ENCODE measurements around the gene FARS2. TPM values are rescaled to one million over a fixed set of nuclear protein-coding genes. Genes with fewer than 3 reads are reported as not detected.
A peak's percentile ranks its signal among the peaks of the same experiment; 100 is the strongest.

Gene FARS2
- total RNA-seq, 1 donor from 2014 or later: 11.8 TPM

GRCh38 chr6:5270093-5270680 is 8.9 kb downstream of the FARS2 start:
- Mint-ChIP-seq H3K4me3 (ENCODE audit: unreplicated experiment) (no peak overlapping the region), H3K27ac (ENCODE audit: unreplicated experiment) (no peak overlapping the region), H3K27me3 (ENCODE audit: low read depth) (no peaks in the 10 kb centered on the region), H3K36me3 (ENCODE audit: low read depth) (peaks cover 4% of the 10 kb centered on the region), H3K4me1 (ENCODE audit: low read depth) (no peaks in the 10 kb centered on the region), H3K9me3 (ENCODE audit: low read depth) (peaks cover 2% of the 10 kb centered on the region)
- no peak for TF ChIP-seq CTCF (IDR thresholded peaks at IDR 0.05)
- DNase-seq (ENCODE audit: low spot score): no peak

GRCh38 chr6:5271926-5272325 is 10.6 kb downstream of the FARS2 start:
- H3K4me3 Mint-ChIP-seq (ENCODE audit: unreplicated experiment): no peak overlapping the region
- H3K27ac Mint-ChIP-seq (ENCODE audit: unreplicated experiment): no peak overlapping the region
- H3K27me3 Mint-ChIP-seq (ENCODE audit: low read depth): no peaks in the 10 kb centered on the region
- H3K36me3 Mint-ChIP-seq (ENCODE audit: low read depth): peaks cover 4% of the 10 kb centered on the region
- peaks cover 2% of the 10 kb centered on the region for H3K9me3 Mint-ChIP-seq (ENCODE audit: low read depth)
- H3K4me1 Mint-ChIP-seq (ENCODE audit: low read depth): no peaks in the 10 kb centered on the region
- DNase-seq (ENCODE audit: low spot score): no peak
- no peak for TF ChIP-seq CTCF (IDR thresholded peaks at IDR 0.05)

- Mint-ChIP-seq H3K27me3 (ENCODE audit: low read depth) (no peaks in the 10 kb centered on the region), H3K9me3 (ENCODE audit: low read depth) (no peaks in the 10 kb centered on the region), H3K4me1 (ENCODE audit: low read depth) (no peaks in the 10 kb centered on the region), H3K27ac (ENCODE audit: unreplicated experiment) (no peak overlapping the region), H3K36me3 (ENCODE audit: low read depth) (no peaks in the 10 kb centered on the region), H3K4me3 (ENCODE audit: unreplicated experiment) (no peak overlapping the region)
- DNase-seq (ENCODE audit: low spot score): no peak
- no peak for TF ChIP-seq CTCF (IDR thresholded peaks at IDR 0.05)
Observed at GRCh38 chr6:5274231-5274630, 12.9 kb downstream of the FARS2 start.

DNA sequence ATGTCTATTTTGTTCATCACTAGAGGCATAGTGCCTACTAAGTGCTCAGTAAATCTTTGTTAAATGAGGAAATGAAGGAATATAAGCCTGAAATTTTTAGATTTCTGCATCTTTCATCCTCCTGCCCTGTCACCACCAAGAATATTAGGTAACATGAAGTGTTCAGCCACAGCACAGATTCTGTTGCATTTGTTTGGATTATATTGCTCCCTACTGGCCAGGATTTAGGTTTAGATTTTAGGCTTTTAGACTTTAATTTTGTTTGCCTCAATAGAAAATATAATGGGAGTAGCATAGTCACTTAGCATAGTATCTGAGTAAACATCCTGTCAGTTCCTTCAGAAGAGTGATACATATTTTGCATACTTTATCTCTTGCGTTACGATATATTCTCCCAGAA is 14.2 kb downstream of the FARS2 start:
- H3K4me1 Mint-ChIP-seq (ENCODE audit: low read depth): peaks cover 4% of the 10 kb centered on the region
- TF ChIP-seq CTCF (IDR thresholded peaks at IDR 0.05): peak; percentile 72
- H3K9me3 Mint-ChIP-seq (ENCODE audit: low read depth): no peaks in the 10 kb centered on the region
- H3K36me3 Mint-ChIP-seq (ENCODE audit: low read depth): no peaks in the 10 kb centered on the region
- no peak overlapping the region for H3K4me3 Mint-ChIP-seq (ENCODE audit: unreplicated experiment)
- H3K27me3 Mint-ChIP-seq (ENCODE audit: low read depth): no peaks in the 10 kb centered on the region
- no peak for DNase-seq (ENCODE audit: low spot score)
- H3K27ac Mint-ChIP-seq (ENCODE audit: unreplicated experiment): no peak overlapping the region

GRCh38 chr6:5276581-5276980 is 15.3 kb downstream of the FARS2 start:
- no peak for TF ChIP-seq CTCF (IDR thresholded peaks at IDR 0.05)

More at GRCh38 chr6:5276581-5276980, 15.3 kb downstream of the FARS2 start:
- Mint-ChIP-seq H3K4me3 (ENCODE audit: unreplicated experiment) (no peak overlapping the region), H3K27ac (ENCODE audit: unreplicated experiment) (no peak overlapping the region), H3K36me3 (ENCODE audit: low read depth) (no peaks in the 10 kb centered on the region), H3K27me3 (ENCODE audit: low read depth) (no peaks in the 10 kb centered on the region), H3K4me1 (ENCODE audit: low read depth) (peaks cover 4% of the 10 kb centered on the region), H3K9me3 (ENCODE audit: low read depth) (no peaks in the 10 kb centered on the region)
- no peak for DNase-seq (ENCODE audit: low spot score)

All from chondrocyte (in vitro differentiated cells).